IgD-negative memory B cell (primary cell): ENCODE measurements around the gene PIGU. TPM values are rescaled to one million over a fixed set of nuclear protein-coding genes. Genes with fewer than 3 reads are reported as not detected.

Experiments used
- H3K27ac Mint-ChIP-seq, 3 donors: one replicate each; pipeline ENCODE4 v1.8.0; 2020 to 2022; ENCODE audit warnings: mild to moderate bottlenecking in 3 of 3, mixed read lengths in 3 of 3, moderate library complexity in 1 of 3
- H3K27me3 Mint-ChIP-seq: one replicate; pipeline ENCODE4 v1.8.0; 2021; ENCODE audit warnings: mixed read lengths
- H3K36me3 Mint-ChIP-seq: one replicate; pipeline ENCODE4 v1.8.0; 2020; ENCODE audit warnings: mild to moderate bottlenecking, mixed read lengths
- H3K4me1 Mint-ChIP-seq, 3 donors: one replicate each; pipeline ENCODE4 v1.8.0; 2020 to 2022; ENCODE audit warnings: mixed read lengths in 3 of 3, mild to moderate bottlenecking in 1 of 3
- H3K4me3 Mint-ChIP-seq, 4 donors: one replicate each; pipeline ENCODE4 v1.8.0; 2020 to 2022; ENCODE audit warnings: mild to moderate bottlenecking in 4 of 4, mixed read lengths in 4 of 4, moderate library complexity in 3 of 4
- H3K9me3 Mint-ChIP-seq, 3 donors: one replicate each; pipeline ENCODE4 v1.8.0; 2020 to 2021; ENCODE audit warnings: mixed read lengths in 3 of 3, mild to moderate bottlenecking in 1 of 3
- polyA plus RNA-seq: library from polyadenylated mRNA; unstranded; fragments of 300-500 nt; fragmentation: Illumina TruSeq; gene quantifications from one replicate; pipeline ENCODE4 v1.2.3, GENCODE V29; 2021

The PIGU gene
- polyA plus RNA-seq, 1 donor from 2014 or later, result 19.8 TPM

- no peaks in the 10 kb centered on the region for H3K9me3 Mint-ChIP-seq
- no peak overlapping the region for H3K27ac Mint-ChIP-seq
- H3K4me1 Mint-ChIP-seq, result peaks cover 0 to 9% (median 0%) of the 10 kb centered on the region in 3 donors
- no peaks in the 10 kb centered on the region for H3K27me3 Mint-ChIP-seq
- no peak overlapping the region for H3K4me3 Mint-ChIP-seq
- peaks cover 12% of the 10 kb centered on the region for H3K36me3 Mint-ChIP-seq
Observed at GRCh38 chr20:34651200-34651599, 25.7 kb downstream of the PIGU start.

- no peak overlapping the region for H3K27ac Mint-ChIP-seq
- no peaks in the 10 kb centered on the region for H3K9me3 Mint-ChIP-seq
- no peaks in the 10 kb centered on the region for H3K27me3 Mint-ChIP-seq
- peak overlapping the region in 1 of 4 donors; percentile 52 for H3K4me3 Mint-ChIP-seq
- peaks cover 0 to 6% (median 0%) of the 10 kb centered on the region in 3 donors for H3K4me1 Mint-ChIP-seq
- H3K36me3 Mint-ChIP-seq, result peaks cover 10% of the 10 kb centered on the region
Observed at GRCh38 chr20:34647737-34648136, 29.2 kb downstream of the PIGU start.

- no peaks in the 10 kb centered on the region for H3K27me3 Mint-ChIP-seq
- H3K4me1 Mint-ChIP-seq, result peaks cover 0 to 3% (median 0%) of the 10 kb centered on the region in 3 donors
- H3K9me3 Mint-ChIP-seq, result no peaks in the 10 kb centered on the region
- no peak overlapping the region for H3K27ac Mint-ChIP-seq
- H3K36me3 Mint-ChIP-seq, result peaks cover 10% of the 10 kb centered on the region
- no peak overlapping the region for H3K4me3 Mint-ChIP-seq
Observed at GRCh38 chr20:34644951-34645350, 31.9 kb downstream of the PIGU start.

- Mint-ChIP-seq H3K27ac (no peak overlapping the region), H3K9me3 (no peaks in the 10 kb centered on the region), H3K27me3 (no peaks in the 10 kb centered on the region), H3K36me3 (peaks cover 10% of the 10 kb centered on the region), H3K4me3 (no peak overlapping the region), H3K4me1 (peaks cover 0 to 3% (median 0%) of the 10 kb centered on the region in 3 donors)
Observed at GRCh38 chr20:34644345-34644744, 32.5 kb downstream of the PIGU start.

GRCh38 chr20:34643928-34644327 lies 33.0 kb downstream of the PIGU start:
- Mint-ChIP-seq H3K4me3 (no peak overlapping the region), H3K9me3 (no peaks in the 10 kb centered on the region), H3K36me3 (peaks cover 8% of the 10 kb centered on the region), H3K27me3 (no peaks in the 10 kb centered on the region), H3K27ac (no peak overlapping the region), H3K4me1 (no peaks in the 10 kb centered on the region)

- Mint-ChIP-seq H3K4me1 (peaks cover 0 to 2% (median 0%) of the 10 kb centered on the region in 3 donors), H3K4me3 (no peak overlapping the region), H3K9me3 (no peaks in the 10 kb centered on the region), H3K36me3 (peaks cover 10% of the 10 kb centered on the region), H3K27ac (no peak overlapping the region), H3K27me3 (no peaks in the 10 kb centered on the region)
Observed at GRCh38 chr20:34642009-34642408, 34.9 kb downstream of the PIGU start.

- no peaks in the 10 kb centered on the region for H3K9me3 Mint-ChIP-seq
- H3K4me3 Mint-ChIP-seq, result no peak overlapping the region
- H3K27me3 Mint-ChIP-seq, result no peaks in the 10 kb centered on the region
- peak overlapping the region in 1 of 3 donors; percentile 31 for H3K27ac Mint-ChIP-seq
- H3K4me1 Mint-ChIP-seq, result peaks cover 0 to 2% (median 0%) of the 10 kb centered on the region in 3 donors
- H3K36me3 Mint-ChIP-seq, result peaks cover 10% of the 10 kb centered on the region
Observed at GRCh38 chr20:34639755-34640222, 37.1 kb downstream of the PIGU start.

- Mint-ChIP-seq H3K4me3 (no peak overlapping the region), H3K9me3 (no peaks in the 10 kb centered on the region), H3K27ac (no peak overlapping the region), H3K4me1 (peaks cover 0 to 2% (median 0%) of the 10 kb centered on the region in 3 donors), H3K36me3 (peaks cover 10% of the 10 kb centered on the region), H3K27me3 (no peaks in the 10 kb centered on the region)
Observed at GRCh38 chr20:34638532-34638931, 38.4 kb downstream of the PIGU start.

- H3K27ac Mint-ChIP-seq, result no peak overlapping the region
Observed at GRCh38 chr20:34638039-34638292, 38.9 kb downstream of the PIGU start.

GRCh38 chr20:34637245-34638038 lies 39.5 kb downstream of the PIGU start:
- no peaks in the 10 kb centered on the region for H3K9me3 Mint-ChIP-seq
- H3K36me3 Mint-ChIP-seq, result peaks cover 13% of the 10 kb centered on the region
- H3K4me3 Mint-ChIP-seq, result no peak overlapping the region
- no peak overlapping the region for H3K27ac Mint-ChIP-seq
- peaks cover 0 to 2% (median 0%) of the 10 kb centered on the region in 3 donors for H3K4me1 Mint-ChIP-seq
- no peaks in the 10 kb centered on the region for H3K27me3 Mint-ChIP-seq

More at GRCh38 chr20:34638039-34638292, 38.9 kb downstream of the PIGU start:
- Mint-ChIP-seq H3K4me3 (no peak overlapping the region), H3K4me1 (peaks cover 0 to 2% (median 0%) of the 10 kb centered on the region in 3 donors), H3K36me3 (peaks cover 11% of the 10 kb centered on the region), H3K9me3 (no peaks in the 10 kb centered on the region), H3K27me3 (no peaks in the 10 kb centered on the region)

GRCh38 chr20:34636648-34637047 lies 40.2 kb downstream of the PIGU start:
- peaks cover 16% of the 10 kb centered on the region for H3K36me3 Mint-ChIP-seq
- H3K4me1 Mint-ChIP-seq, result peaks cover 0 to 2% (median 0%) of the 10 kb centered on the region in 3 donors

GRCh38 chr20:34634392-34634791 lies 42.5 kb downstream of the PIGU start:
- Mint-ChIP-seq H3K27me3 (no peaks in the 10 kb centered on the region), H3K4me3 (no peak overlapping the region), H3K4me1 (peaks cover 0 to 3% (median 0%) of the 10 kb centered on the region in 3 donors), H3K9me3 (no peaks in the 10 kb centered on the region), H3K27ac (peak overlapping the region in 1 of 3 donors; percentile 35), H3K36me3 (peaks cover 16% of the 10 kb centered on the region)

More at GRCh38 chr20:34636648-34637047, 40.2 kb downstream of the PIGU start:
- Mint-ChIP-seq H3K27me3 (no peaks in the 10 kb centered on the region), H3K9me3 (no peaks in the 10 kb centered on the region), H3K4me3 (no peak overlapping the region), H3K27ac (no peak overlapping the region)

GRCh38 chr20:34632870-34633452 lies 43.9 kb downstream of the PIGU start:
- no peak overlapping the region for H3K4me3 Mint-ChIP-seq
- peaks cover 0 to 1% (median 0%) of the 10 kb centered on the region in 3 donors for H3K4me1 Mint-ChIP-seq
- H3K27me3 Mint-ChIP-seq, result no peaks in the 10 kb centered on the region
- peaks cover 13% of the 10 kb centered on the region for H3K36me3 Mint-ChIP-seq
- no peak overlapping the region for H3K27ac Mint-ChIP-seq
- no peaks in the 10 kb centered on the region for H3K9me3 Mint-ChIP-seq

GRCh38 chr20:34629904-34630303 lies 47.0 kb downstream of the PIGU start:
- H3K36me3 Mint-ChIP-seq, result peaks cover 12% of the 10 kb centered on the region
- H3K4me3 Mint-ChIP-seq, result peak overlapping the region in 1 of 4 donors; percentile 47
- peaks cover 0 to 1% (median 0%) of the 10 kb centered on the region in 3 donors for H3K4me1 Mint-ChIP-seq
- no peaks in the 10 kb centered on the region for H3K9me3 Mint-ChIP-seq
- H3K27me3 Mint-ChIP-seq, result no peaks in the 10 kb centered on the region
- H3K27ac Mint-ChIP-seq, result no peak overlapping the region

- Mint-ChIP-seq H3K4me1 (peaks cover 0 to 3% (median 1%) of the 10 kb centered on the region in 3 donors), H3K9me3 (no peaks in the 10 kb centered on the region), H3K36me3 (peaks cover 13% of the 10 kb centered on the region), H3K27me3 (no peaks in the 10 kb centered on the region), H3K4me3 (no peak overlapping the region), H3K27ac (no peak overlapping the region)
Observed at GRCh38 chr20:34629342-34629741, 47.5 kb downstream of the PIGU start.
